BE2C (cell line): ENCODE data around the gene ZC3H12C.

ENCODE experiments used
- DNase-seq: peaks from one replicate; pipeline ENCODE4 v3.0.0-alpha.2; 2020
- H3K27me3 ChIP-seq: fragments of 250-450 bp; sonication (Bioruptor Pico); 2 replicates; pipeline ENCODE4 v1.5.1; 2020; ENCODE audit warnings: mild to moderate bottlenecking
- H3K36me3 ChIP-seq: fragments of 250-450 bp; sonication (Bioruptor Pico); 2 replicates; pipeline ENCODE4 v1.5.1; 2020; ENCODE audit warnings: mild to moderate bottlenecking
- H3K4me1 ChIP-seq: fragments of 250-450 bp; sonication (Bioruptor Pico); 2 replicates; pipeline ENCODE4 v1.5.1; 2020
- H3K4me3 ChIP-seq: 2 replicates; pipeline ENCODE4 v1.5.1; 2011; ENCODE audit warnings: low read depth, low read length
- H3K9me3 ChIP-seq: fragments of 250-450 bp; sonication (Bioruptor Pico); 2 replicates; pipeline ENCODE4 v1.5.1; 2020
- TF ChIP-seq, protein P1 (sequence below): IDR thresholded peaks from 2 replicates; pipeline ENCODE4 v1.5.1; 2012; ENCODE audit warnings: mild to moderate bottlenecking, low read depth, low read length

Gene ZC3H12C

DNA sequence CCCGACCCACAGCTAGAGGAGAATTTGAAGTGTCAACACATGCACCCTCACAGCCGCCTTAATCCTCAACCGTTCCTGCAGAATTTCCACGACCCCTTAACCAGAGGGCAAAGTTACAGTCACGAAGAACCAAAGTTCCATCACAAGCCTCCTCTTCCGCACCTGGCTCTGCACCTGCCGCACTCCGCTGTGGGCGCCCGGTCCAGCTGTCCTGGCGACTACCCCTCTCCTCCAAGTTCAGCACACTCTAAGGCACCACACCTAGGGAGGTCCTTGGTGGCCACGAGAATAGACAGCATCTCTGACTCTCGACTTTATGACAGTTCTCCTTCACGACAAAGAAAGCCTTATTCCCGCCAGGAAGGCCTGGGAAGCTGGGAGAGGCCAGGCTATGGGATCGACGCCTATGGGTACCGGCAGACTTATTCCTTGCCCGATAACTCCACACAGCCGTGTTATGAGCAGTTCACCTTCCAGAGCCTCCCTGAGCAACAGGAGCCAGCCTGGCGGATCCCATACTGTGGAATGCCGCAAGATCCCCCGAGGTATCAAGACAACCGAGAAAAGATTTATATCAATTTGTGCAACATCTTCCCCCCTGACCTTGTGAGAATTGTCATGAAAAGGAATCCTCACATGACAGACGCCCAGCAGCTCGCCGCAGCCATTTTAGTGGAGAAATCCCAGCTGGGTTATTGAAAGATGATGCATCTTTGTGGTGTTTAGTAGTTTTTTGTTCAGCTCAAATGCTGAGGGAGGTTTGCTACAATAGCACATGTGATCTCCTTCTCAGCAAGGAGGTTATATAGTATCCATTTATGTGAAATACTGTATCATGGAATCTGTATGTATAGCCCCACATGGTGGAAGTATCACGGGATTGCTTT lies 72.1 kb downstream of the ZC3H12C start:
- H3K36me3 ChIP-seq: peaks cover 17% of the 10 kb centered on the region

DNA sequence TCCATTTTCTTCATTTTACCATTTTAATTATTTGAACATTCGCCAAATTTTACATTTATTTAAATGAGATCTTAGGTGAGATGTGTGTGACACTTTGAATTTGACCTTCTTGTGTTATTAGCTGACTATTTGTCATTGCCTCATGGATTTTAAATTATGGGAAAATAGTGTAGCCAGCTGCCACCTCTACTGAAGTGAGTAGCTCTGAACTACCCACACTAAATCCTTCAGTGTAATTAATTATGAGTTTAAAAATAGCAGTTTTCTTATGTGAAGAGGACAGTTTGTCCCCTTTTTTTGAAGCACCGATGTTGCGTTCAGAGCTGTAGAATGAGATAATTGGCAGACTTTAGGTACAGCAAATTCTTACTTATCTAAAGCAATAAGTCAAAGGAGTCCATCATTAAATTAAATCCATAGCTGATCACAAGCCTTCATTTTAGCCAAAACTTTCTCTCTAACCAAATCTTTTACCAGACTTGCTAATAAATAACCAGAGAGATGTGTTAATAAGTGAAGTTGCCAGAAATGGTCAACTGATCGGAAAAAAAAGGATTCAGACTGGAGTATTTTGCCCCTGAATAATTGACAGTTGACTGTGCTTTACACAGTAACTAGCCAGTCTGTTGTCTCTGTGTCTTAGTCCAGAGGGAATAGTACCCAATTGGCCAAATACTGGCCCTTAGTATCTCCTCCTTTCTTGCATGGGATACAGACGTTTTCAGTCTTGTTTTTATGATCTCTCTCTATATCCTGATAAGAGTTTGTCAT lies 75.0 kb downstream of the ZC3H12C start:
- Histone ChIP-seq H3K36me3 (peaks cover 11% of the 10 kb centered on the region), H3K27me3 (no peaks in the 10 kb centered on the region), H3K9me3 (no peaks in the 10 kb centered on the region), H3K4me1 (no peaks in the 10 kb centered on the region), H3K4me3 (no peak overlapping the region)
- no peak for DNase-seq
- TF ChIP-seq, protein P1, sequence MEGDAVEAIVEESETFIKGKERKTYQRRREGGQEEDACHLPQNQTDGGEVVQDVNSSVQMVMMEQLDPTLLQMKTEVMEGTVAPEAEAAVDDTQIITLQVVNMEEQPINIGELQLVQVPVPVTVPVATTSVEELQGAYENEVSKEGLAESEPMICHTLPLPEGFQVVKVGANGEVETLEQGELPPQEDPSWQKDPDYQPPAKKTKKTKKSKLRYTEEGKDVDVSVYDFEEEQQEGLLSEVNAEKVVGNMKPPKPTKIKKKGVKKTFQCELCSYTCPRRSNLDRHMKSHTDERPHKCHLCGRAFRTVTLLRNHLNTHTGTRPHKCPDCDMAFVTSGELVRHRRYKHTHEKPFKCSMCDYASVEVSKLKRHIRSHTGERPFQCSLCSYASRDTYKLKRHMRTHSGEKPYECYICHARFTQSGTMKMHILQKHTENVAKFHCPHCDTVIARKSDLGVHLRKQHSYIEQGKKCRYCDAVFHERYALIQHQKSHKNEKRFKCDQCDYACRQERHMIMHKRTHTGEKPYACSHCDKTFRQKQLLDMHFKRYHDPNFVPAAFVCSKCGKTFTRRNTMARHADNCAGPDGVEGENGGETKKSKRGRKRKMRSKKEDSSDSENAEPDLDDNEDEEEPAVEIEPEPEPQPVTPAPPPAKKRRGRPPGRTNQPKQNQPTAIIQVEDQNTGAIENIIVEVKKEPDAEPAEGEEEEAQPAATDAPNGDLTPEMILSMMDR: no peak

More for the DNA sequence above, 72.1 kb downstream of the ZC3H12C start:
- H3K9me3 ChIP-seq: no peaks in the 10 kb centered on the region
- H3K4me3 ChIP-seq: no peak overlapping the region
- DNase-seq: no peak
- TF ChIP-seq, protein P1: no peak
- H3K4me1 ChIP-seq: no peaks in the 10 kb centered on the region
- no peaks in the 10 kb centered on the region for H3K27me3 ChIP-seq

DNA sequence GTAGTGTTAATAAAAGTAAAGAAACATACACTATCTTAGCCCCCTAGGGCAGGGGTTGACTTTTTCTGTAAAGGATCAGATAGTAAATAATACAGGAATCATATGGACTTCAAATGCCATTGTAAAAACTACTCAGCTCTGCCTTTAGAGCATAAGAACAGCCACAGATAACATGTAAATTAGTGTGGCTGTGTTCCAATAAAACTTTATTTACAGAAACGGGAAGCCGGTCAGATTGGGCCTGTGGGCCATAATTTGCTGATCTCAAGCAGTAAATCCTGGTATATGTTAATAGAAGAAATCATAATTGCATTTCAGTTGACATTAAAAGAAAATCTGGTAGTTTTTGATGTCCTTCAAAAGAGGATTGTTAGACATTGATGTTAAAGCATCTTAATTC lies 76.5 kb downstream of the ZC3H12C start:
- Histone ChIP-seq H3K4me3 (no peak overlapping the region), H3K36me3 (peaks cover 8% of the 10 kb centered on the region)
- TF ChIP-seq, protein P1: no peak

DNA sequence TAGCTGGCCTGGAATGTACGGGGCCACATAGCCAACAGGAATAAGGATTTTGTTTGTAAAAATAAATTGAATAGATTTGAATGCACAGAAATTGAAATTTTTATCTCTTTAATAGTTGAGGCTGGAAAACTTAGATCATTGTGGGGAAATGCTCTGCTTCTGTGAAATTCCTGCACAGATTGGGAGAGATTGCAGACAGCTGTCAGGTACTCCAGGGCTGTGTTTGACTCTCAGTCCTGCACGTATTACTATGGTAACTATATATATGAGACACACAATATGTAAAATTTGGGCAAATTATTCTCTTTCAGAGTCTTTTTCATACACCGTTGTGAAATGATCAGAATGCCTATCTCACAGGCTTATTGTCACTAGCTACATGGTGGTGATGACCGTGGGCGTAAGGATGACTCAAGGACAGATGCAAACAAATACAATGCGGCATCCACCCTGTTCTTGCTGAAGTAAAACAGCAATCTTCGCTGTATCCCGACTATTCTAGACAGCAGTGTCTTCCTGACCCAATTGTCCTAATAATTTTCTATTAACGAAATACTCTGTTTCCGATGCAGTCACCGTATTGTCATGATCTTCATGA lies 79.4 kb downstream of the ZC3H12C start:
- Histone ChIP-seq H3K4me3 (no peak overlapping the region), H3K36me3 (no peaks in the 10 kb centered on the region), H3K27me3 (no peaks in the 10 kb centered on the region), H3K4me1 (no peaks in the 10 kb centered on the region), H3K9me3 (no peaks in the 10 kb centered on the region)
- DNase-seq: no peak
- TF ChIP-seq, protein P1: no peak

More for the DNA sequence above, 76.5 kb downstream of the ZC3H12C start:
- DNase-seq: no peak
- Histone ChIP-seq H3K27me3 (no peaks in the 10 kb centered on the region), H3K9me3 (no peaks in the 10 kb centered on the region), H3K4me1 (no peaks in the 10 kb centered on the region)

DNA sequence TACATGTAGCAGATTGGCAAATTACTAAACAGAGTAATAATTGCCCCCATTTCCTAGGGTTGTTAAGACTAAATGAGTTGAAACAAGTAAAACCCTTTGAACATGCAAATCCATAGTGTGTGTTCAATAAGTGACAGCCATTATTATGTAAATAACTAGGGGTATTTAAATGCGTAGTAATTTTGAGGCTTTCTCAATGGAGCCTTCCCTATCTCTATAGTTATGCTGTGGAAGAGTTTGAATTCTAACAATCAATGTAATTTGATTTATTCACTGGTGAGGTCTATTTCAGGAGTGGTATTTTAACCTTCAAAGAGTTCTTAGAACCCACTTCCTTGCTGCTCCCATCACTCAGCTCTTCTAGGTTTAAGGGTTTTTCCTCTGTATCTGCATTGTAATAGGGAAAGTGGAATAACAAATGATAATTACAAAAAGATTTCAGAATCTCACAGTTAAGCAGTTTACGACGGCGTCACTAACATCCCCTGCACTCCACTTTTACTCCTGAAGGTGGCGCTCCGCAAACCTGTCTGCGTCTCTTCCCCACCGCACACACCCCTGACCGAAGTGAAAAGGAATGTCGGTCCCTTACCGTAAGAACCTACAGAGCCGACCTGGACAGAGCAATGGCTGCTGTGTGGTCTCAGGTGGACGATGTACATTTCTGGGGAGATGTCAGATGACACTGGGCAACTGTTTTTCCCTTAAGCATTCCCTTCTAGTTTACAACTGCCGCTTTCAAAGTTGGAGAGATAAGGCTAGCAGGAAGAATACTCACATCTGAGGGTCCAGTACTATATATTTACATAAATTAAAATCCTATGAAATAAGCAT lies 80.8 kb downstream of the ZC3H12C start:
- peak; percentile 64 for DNase-seq
- Histone ChIP-seq H3K4me3 (no peak overlapping the region; the same call in 1 of the 2 replicates), H3K36me3 (no peaks in the 10 kb centered on the region), H3K9me3 (no peaks in the 10 kb centered on the region), H3K27me3 (no peaks in the 10 kb centered on the region), H3K4me1 (no peaks in the 10 kb centered on the region)
- TF ChIP-seq, protein P1: peak; percentile 88
